Activated T-cell treated with anti-CD3 and anti-CD28 coated beads, Interleukin-2, amount 50 U/mL, for 1 hour (primary cell): ENCODE results near the gene ARVCF.

Experiments
- DNase-seq: peaks from one replicate; pipeline ENCODE4 v3.0.0-alpha.2; 2020

ARVCF gene

GRCh38 chr22:20053407-20054033 lies 36.9 kb upstream of the ARVCF start:
- no peak for DNase-seq

DNA sequence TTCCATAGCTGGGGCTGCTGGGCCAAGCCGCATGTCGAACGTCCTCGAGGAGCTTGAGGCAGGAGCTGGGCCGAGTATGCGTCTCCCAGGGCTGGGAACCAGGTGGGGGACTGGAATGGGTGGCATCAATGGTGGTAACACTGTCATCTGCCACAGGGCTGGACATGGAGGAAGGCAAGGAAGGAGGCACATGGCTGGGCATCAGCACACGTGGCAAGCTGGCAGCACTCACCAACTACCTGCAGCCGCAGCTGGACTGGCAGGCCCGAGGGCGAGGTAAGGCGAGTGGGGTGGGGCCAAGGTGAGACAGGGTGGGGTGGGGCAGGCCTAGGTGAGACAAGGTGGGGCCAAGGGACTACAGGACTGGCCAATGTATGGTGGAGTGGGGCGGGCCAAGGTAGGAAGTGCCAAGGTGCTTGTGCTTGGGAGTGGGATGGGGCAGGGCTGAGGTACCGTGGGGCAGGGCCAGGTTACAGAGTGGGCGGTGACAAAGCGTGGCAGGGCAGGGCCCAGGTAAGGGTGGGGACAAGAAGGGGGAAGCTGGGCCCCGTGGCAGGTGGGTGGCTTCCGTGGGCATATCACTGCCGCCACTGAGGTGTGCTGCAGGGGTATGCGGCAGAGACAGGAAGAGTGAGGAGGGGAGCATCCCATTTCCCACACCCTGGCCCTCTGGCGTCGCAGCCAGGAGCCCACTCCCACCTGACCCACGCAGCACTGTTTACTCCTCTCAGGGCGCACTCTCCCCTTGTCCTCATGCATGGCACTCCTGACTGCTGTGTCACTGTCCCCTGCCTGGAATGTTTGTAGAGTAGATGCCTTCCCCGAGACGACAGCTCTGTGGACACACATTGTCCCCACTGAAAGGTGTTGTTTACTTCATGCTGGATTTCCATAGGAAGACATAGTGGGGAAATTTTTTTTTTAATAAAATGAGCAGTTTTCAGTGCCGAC lies 36.0 kb upstream of the ARVCF start:
- DNase-seq = no peak

DNA sequence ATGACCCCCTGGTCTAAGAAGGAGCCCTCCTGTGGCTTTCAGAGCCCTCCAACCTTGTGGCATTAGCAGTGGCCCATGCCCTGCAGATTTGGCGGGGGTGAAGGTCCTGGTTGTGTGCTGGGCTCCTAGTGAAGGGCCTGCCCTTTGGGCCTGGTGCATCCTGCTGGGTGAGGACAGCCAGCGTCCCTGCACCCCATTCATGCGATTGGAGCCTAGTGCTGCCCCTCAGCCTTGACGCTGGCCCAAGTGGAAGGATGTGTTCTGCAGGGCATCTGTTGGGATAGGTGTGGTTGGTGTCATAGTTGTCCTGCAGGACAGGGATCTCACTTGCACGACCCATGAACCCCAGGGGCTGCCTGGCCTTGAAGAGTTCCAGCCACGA lies 35.3 kb upstream of the ARVCF start:
- no peak for DNase-seq

- no peak for DNase-seq
Observed at GRCh38 chr22:20046730-20047129, 30.1 kb upstream of the ARVCF start.

DNA sequence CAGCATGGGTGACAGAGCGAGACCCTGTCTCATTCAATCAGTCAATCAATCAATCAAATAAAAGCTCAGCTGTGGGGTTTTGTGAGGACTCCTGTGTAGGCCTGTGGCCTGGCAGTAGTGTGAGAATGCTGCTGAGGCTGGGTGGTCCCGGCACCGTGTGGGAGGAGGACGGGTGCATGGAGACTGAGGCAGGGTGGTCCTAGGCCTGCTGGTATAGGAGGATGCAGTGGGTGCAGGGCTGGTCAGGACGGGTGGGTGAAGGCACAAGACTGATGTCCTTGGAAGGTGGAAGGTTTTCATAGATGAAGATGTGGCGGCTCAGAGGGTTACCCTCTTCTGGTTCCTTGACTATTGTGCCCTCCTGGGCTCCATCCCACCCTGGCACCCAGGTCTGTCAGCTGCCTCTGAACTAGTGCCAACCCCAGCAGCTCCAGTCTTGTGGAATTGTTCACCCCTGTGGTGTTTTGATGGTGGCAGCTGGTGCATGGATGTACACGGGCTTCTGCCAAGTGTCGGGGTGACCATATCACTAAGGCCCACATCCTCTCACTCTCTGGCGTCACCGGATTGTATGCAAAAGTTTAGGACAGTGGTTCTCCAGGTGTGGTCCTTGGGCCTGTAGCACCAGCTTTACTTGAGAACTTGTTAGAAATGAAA lies 28.0 kb upstream of the ARVCF start:
- no peak for DNase-seq

GRCh38 chr22:20043997-20044342 lies 27.3 kb upstream of the ARVCF start:
- DNase-seq = no peak

DNA sequence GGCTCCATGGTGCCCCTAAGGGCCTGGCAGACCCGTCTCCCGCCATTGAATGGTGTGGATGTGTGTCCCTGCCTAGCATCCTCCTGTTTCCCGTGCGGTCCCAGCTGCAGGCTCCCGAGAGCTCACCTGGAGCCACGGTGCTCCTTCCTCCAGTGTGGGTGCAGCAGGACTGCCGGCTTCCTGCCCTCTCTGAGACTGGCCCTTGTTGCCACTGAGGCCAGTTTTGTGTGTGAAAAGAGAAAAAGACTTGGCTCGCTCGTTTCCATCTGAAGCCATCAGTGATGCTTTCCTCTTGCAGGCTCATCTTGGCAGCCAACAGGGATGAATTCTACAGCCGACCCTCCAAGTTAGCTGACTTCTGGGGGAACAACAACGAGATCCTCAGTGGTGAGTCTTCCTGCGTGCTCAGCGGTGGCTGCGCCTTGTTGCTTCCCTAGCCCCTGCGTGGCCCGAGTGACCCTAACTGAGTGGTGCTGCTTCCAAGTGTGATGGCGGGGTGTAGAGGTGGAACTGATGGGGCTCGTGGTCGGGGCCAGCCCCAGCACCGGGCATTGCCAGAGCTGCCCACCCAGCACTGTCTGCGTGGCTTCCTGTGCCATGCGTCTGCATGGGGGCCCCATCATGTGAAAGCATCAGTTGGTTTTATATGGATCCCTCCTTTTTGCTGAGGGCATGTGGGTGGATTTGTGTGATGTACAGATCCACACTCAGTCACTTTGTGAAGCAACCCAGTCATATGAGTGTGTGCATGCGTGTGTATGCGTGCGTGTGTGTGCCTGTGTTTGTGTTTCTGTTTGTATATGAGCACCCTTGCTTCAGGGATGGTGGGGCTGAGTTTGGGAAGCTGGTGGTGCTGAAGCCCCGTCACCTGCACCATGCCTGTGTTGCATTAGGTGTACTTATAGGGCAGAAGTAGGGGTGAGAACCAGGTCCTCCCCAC lies 26.7 kb upstream of the ARVCF start:
- DNase-seq = no peak

- no peak for DNase-seq
Observed at GRCh38 chr22:20040327-20041200, 23.9 kb upstream of the ARVCF start.

DNA sequence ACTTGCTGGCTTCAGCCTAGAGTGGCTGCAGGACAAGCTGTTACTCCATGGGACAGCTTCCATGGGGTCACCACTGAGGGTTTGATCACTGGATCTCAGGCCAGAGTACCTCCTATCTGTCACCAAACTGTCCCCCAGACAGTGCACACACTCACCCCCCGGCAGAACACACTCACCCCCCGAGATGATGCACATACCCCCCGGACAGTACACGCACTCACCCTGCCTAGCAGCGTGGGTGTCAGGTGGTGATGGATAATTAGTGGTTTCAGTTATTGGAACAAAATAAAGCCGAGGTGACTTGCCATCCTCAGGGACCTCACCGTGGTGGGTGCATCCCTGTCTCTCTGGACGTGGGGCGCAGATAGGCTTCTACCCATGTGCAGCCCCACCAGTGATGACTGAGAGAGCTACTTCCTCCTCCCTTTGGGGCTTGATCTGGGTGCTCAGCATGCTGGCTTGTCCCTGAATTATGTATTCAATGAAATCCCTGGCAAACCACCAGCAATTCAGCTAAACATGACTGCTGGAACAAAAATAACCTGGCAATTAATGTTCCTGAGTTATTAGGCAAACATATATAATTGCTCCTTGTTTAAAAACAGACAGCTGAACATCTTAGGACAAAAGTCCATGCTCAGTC lies 23.2 kb upstream of the ARVCF start:
- DNase-seq = no peak

DNA sequence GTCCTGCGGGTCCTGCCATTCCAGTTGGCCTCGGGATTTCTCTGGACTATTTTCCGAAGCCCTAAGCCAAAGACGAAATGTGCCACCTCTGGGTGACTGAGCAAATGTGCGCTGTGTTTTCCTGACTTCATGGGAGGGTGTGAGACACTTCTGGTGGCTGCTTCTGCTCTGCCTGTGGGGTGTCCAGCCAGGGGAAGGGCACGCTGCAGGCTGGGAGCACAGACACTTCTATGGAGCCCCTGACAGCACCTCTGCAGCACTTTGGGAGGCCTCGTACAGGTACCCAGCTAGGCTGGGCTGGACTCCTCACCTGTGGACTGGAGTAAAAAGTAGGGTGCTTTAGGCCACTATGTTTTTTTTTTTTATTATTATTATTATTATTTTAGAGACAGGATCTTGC lies 22.0 kb upstream of the ARVCF start:
- no peak for DNase-seq

GRCh38 chr22:20037419-20037818 lies 20.8 kb upstream of the ARVCF start:
- no peak for DNase-seq

- DNase-seq = no peak
Observed at GRCh38 chr22:20036535-20037392, 20.1 kb upstream of the ARVCF start.

- no peak for DNase-seq
Observed at GRCh38 chr22:20036084-20036482, 19.5 kb upstream of the ARVCF start.

DNA sequence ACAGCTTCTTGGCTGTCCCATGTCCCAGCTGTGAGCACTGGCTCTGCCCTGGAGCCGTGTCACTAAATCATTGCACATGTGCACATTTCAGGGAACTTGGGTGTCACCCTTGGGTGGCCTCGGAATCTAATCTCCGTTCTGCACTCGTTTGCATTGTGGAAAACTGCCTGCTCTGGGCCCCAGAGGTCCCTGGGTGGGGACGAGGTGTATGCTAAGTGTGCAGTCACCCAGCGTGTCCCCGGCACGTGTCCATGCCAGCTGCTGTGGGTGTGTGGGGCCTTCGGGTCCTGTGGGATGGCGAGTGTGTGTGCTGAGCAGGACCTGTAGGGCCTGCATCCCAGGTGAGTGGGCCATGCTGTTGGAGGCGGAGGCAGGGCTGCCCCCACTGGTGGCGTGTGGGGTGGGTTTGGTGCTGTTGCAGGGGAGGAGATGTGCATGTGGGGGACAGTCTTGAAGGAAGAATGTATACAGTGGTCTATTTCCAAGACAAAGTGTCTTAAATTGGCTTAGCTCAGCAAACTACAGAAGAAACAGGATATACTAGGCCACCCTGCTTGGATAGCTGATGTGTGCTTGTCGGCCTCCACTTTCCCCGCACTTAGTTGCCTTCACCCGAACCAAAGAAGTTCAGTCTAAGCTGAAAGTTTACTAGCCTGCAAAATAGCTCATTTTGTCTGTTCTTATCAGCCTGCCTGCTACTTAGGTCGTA lies 18.9 kb upstream of the ARVCF start:
- no peak for DNase-seq

- DNase-seq = no peak
Observed at GRCh38 chr22:20034143-20034542, 17.5 kb upstream of the ARVCF start.

DNA sequence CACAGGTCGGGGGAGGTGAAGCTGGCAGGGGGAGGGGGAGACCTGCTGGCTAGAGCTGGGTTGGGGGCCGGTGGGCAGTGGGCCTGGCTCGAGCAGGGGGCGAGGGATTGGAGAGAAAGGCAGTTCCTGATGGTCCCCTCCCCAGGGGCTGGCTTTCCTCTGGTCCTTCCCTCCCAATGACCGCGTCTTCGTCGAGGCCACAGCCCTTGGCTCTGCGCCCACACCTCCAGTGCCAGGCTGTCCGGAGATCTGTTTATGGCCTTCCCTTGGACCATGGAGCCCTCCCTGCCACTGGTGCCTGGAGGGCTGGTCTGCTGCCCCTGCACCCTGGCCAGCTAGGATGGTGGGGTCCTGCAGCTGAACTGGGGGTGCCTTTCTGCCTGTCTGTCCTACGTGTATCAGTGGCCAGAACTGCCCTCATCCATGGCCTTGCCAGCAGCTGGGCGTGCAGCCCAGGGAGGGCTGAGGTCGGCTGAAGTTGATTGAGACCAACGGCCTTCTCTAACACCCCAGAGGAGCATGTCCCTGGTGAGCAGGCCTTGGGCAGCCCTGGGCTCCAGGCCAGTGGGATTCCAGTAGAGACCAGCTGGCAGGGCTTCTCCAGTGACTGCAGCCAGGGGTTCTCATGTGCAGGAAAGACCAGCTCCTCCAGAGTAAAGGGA lies 16.6 kb upstream of the ARVCF start:
- DNase-seq = no peak

DNA sequence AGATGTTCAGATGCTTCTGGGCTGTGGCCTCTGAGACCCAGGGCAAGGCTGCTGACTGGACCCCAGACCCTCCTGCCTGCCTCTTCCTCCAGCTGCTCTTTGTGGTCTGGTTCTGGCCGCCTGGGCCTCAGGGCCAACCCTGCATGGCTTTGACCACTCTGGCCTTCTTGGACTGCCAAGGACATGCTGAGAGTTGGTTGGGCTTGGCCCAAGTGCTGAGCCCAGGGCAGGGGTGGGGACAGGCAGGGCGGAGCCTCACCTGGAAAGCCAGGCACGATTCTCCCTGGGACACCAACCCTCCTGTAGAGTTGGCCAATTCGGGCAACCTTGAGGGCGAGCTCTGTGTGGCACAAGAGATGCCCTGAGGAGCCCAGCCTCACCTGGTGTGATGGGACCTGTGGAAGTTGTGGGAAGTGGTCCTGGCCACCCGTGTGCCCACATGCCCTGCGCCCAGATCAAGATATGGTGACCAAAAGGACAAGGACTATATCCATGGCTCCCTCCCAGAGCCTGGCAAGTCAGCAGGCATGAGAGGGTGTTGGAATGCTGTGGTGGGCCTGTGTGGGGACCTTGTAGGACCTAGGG lies 15.9 kb upstream of the ARVCF start:
- no peak for DNase-seq

DNA sequence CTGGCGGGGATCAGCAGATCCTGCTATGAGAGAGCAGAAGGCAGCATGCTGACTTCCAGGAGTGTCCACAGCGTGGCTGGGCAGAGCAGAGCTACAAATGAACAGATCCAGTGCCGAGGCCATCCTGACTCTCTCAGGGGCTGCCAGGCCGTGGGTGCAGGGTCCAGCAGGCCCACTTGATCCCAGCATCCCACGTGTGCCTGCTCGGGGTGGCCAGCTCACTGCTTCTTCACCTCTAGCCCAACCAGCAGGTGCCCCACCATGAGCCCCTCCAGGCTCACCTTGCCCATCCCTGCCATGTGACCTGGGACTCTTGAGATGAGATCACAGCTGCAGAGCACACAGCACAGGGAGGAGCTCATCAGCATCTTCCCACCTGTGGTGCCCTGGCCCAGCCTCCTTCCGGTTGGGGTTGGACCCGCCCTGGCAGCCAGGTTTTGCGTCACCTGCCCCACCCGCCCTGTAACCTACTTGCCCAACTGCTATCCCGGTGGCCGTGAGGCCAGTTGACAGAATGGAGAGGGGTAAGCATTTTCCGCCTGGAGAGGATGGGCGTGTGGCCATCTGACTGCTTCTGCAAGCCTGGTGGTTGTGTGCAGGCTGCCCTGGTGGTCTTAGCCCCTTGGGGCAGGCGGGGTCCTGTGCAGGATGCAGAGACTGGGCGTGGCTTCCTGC lies 15.2 kb upstream of the ARVCF start:
- DNase-seq = peak; percentile 40
